HG03432 (cell line): ENCODE measurements around the gene METTL21A.
A peak's percentile ranks its signal among the peaks of the same experiment; 100 is the strongest.

Experiments
- ATAC-seq: cut with Tn5 transposase; IDR thresholded peaks from one replicate; pipeline ENCODE4 v1.9.1; 2021; ENCODE audit warnings: mild to moderate bottlenecking, moderate library complexity; ENCODE audit not compliant: unreplicated experiment

Gene METTL21A

GRCh38 chr2:207624185-207625013, 795 bp downstream of the METTL21A start:
- ATAC-seq: peak; percentile 43

DNA sequence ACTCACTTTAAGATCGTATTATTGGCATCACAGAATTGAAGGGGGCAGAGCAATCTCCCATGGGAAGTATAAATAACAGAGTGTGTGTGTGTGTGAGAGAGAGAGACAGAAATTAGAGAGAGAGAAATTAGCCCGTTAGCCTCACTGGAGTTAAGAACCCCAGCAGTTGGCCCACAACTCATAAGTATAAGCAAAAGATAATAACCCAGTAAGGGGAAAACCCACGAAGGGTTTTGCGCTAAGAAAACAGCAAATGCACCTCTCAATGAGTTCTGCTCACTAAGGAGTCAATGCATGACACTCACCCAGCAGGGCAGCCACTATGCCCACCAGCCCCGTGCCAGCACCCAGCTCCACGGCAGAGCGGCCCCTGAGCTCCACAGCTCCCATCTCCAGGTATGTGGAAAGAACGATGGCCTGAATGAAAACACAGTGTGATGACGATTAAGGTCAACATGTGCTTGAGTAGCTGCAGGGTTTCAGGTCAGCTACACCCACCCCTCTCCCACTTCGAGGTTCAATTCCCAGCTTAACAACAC, 3.6 kb downstream of the METTL21A start:
- ATAC-seq: no peak

DNA sequence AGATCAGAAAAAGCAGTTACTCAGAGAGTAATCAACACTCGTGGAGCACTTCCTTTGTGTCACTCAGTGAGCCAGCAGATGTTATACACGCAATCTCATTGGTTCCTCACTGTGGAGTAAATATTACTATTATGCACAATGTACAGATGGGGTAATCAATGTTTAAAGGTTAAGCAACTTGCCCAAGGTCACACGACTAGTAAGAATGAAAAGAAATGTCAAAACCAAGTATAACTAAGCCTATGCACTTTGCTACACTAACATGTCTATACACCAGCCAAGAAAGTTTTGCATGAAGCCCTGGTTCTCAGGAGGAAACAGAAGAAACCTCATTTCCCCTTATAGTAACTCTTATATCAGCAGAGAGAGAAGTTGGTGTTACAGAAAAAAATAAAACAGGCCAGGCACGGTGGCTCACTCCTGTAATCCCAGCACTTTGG, 5.4 kb downstream of the METTL21A start:
- peak; percentile 33 for ATAC-seq

DNA sequence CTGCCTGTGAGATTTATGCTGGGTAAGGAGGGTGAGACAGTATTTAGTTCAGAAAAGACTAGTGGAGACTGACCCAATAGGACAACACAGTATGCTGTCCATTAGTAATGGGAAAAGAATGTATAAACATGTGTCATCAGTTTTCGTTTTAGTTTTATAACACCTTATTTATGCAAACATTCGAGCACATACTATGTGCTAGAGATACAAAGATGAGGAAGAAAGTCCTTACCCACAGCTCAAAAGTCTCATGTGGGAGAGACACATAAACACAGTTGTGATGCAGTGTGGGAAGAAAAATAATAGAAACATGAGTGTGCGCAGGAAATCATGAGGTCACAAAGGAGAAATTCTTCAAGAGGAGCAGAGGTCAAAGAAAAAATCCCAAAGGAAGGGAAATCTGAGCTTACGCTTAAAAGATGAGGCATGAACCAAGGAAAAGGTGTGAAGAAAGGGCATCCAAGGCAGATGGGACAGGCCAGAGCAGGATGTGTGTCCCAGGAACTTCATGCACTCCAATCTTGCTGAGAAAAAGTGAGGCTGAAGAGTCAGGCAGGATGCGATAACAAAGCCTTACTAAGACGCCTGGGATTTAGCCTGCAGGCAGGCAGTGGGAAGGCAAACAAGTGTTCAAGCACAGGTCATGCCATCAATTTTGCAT, 8.1 kb downstream of the METTL21A start:
- no peak for ATAC-seq

- no peak for ATAC-seq
Observed at GRCh38 chr2:207616185-207616584, 9.0 kb downstream of the METTL21A start.

- ATAC-seq: no peak
Observed at GRCh38 chr2:207614824-207615223, 10.4 kb downstream of the METTL21A start.

DNA sequence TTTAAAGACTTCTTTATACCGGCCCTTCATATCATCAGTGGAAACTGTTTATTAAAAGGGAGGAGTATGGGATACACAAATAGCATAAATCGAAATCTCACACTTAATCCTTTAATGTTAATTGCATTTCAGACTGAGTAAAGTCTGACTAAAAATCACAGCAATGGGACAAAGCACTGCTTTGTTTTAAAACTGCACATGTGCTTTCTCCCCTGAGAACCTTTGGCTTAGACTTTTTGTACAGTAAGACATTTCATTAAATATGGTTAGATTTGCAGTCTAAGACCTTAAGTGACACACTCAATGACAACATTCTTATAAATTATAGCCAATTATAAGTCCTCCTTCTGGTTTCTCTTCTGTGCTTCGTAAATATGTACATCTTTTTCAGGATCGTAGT, 12.5 kb downstream of the METTL21A start:
- no peak for ATAC-seq

DNA sequence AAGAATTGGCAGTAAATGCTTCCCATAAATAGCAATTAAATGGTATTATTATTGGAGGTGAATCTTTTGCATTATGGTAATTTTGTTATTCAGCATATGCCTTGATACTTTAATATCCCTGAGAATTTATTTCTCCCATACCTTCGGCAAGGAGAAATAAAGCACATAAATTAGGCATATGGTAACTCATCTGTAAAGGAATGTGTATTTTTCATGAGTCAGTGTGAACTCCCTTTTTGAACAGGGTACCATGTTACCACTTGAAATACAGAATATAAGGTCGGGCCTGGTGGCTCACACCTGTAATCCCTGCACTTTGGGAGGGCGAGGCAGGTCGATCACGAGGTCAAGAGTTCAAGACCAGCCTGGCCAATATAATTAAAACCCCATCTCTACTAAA, 18.4 kb downstream of the METTL21A start:
- no peak for ATAC-seq

GRCh38 chr2:207606399-207606798, 18.8 kb downstream of the METTL21A start:
- no peak for ATAC-seq

DNA sequence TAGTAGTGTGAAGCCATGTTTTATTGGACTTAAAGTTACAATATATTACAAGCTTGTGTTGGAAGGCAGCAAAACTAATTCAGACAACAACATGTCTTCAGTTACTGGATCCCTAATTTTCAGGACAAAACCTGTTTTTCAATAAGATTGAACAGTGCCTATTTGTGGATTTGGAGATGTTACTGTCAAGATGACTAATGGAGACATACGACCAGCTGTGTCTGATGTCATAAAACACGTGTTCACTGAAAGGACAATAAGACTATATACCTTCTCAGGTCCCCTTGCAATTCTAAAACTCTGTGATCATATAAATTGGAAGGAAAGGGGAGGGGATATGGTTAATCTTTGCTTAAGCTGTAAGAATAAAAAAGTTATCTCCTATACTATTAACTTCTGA, 21.7 kb downstream of the METTL21A start:
- no peak for ATAC-seq

- ATAC-seq: no peak
Observed at GRCh38 chr2:207601774-207602173, 23.4 kb downstream of the METTL21A start.

DNA sequence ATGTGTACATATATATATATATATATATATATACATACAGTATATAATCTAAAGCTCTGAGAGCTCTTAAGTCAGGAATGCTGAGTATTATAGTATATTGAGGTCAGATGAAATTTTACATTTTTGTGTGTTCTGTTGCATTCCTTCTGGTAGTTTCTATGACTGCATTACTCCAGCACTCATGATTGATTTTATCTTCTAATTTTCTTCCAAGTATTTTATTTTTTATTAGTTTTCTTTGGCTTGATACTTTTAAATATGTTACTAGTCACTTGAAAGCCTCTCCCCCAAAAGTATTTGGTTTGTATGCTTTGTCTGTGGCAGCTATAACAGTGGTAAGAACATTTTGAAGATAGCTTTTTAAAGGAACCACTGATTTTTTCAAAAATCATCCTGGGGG, 25.0 kb downstream of the METTL21A start:
- ATAC-seq: no peak

- ATAC-seq: no peak
Observed at GRCh38 chr2:207599636-207600035, 25.6 kb downstream of the METTL21A start.

DNA sequence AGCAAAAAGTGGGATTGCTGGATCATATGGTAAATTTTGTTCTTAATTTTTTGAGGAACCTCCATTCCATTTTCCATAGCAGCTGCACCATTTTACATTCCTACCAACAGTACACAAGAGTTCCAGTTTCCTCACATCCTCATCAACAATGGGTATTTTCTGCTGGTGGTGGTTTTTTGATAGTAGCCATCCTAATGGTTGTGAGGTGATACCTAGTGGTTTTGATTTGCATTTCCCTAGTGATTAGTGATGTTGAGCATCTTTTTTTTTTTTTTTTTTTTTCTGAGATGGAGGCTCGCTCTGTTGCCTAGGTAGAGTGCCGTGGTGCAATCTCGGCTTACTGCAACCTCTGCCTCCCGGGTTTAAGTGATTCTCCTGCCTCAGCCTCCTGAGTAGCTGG, 30.5 kb downstream of the METTL21A start:
- no peak for ATAC-seq

DNA sequence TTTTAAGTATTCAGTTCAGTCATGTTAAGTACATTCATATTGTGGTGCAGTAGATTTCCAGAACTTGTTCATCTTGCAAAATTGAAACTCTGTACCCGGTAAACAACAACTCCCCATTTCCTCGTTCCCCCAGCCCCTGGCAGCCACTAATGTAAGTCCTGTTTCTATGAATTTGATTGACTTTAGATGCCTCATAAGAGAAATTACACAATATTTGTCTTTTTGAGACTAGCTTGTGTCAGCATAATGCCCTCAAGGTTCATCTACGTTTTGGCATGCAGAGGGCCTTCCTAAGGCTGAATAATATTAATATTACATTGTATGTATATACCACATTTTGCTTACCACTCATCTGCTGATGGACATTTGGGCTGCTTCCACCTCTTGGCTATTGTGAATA, 30.9 kb downstream of the METTL21A start:
- ATAC-seq: no peak

DNA sequence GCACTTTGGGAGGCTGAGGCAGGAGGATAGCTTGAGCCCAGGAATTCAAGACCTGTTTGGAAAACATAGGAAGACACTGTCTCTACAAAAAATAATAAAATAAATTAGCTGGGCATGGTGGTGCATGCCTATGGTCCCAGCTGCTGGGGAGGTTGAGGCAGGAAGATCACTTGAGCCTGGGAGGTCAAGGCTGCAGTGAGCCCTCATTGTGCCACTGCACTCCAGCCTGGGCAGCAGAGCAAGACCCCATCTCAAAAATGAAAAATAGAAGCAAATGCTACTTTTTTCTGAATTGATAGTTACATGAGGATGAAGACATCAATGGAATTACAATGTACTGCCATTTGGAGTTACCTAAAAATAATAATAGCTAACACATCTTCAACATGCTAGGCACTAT, 31.9 kb downstream of the METTL21A start:
- no peak for ATAC-seq

GRCh38 chr2:207589143-207589542, 36.1 kb downstream of the METTL21A start:
- ATAC-seq: no peak

DNA sequence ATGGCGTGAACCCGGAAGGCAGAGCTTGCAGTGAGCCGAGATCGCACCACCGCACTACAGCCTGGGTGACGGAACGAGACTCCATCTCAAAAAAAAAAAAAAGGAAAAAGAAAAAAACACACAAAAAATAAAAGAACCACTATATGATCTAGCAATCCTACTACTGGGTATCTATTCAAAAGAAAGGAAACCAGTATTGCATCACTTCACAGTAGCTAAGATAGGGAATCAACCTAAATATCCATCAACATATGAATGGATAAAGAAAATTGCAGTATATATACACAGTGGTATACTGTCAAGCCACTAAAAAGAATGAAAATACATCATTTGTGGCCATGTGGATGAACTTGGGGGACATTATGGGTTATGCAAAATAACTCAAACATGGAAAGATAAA, 37.9 kb downstream of the METTL21A start:
- ATAC-seq: no peak

GRCh38 chr2:207584952-207585351, 40.2 kb downstream of the METTL21A start:
- no peak for ATAC-seq

- ATAC-seq: no peak
Observed at GRCh38 chr2:207571370-207571769, 53.8 kb downstream of the METTL21A start.

- no peak for ATAC-seq
Observed at GRCh38 chr2:207567671-207568070, 57.5 kb downstream of the METTL21A start.
